ENCODE results near the gene PABPC1L2B.
"Not testable (repeated sequence)": the region's sequence is repeated elsewhere in the genome, so short reads cannot be mapped to it uniquely, and the experiment has no call there.

Gene PABPC1L2B

GRCh38 chrX:73002733-73003132 lies at the start of gene PABPC1L2B:
Gene PABPC1L2B, plus strand, starts transcription at chrX:73002939. Its CDS starts 704 bp downstream, at chrX:73003643.
- not testable (repeated sequence) for DNase-seq

- DNase-seq: not testable (repeated sequence)
Measured at GRCh38 chrX:72959971-72960370, 42.8 kb upstream of the PABPC1L2B start.

GRCh38 chrX:72971859-72972258 lies 30.9 kb upstream of the PABPC1L2B start:
- DNase-seq: not testable (repeated sequence)

GRCh38 chrX:72974885-72975284 lies 27.9 kb upstream of the PABPC1L2B start:
- not testable (repeated sequence) for DNase-seq

- DNase-seq: not testable (repeated sequence)
Measured at GRCh38 chrX:72980894-72981469, 21.8 kb upstream of the PABPC1L2B start.

- DNase-seq: not testable (repeated sequence)
Measured at GRCh38 chrX:73004032-73004431, 1.3 kb downstream of the PABPC1L2B start.

- DNase-seq: no peak
Measured at GRCh38 chrX:73021361-73022092, 18.8 kb downstream of the PABPC1L2B start.

- DNase-seq: not testable (repeated sequence)
Measured at GRCh38 chrX:73022093-73022445, 19.3 kb downstream of the PABPC1L2B start.

GRCh38 chrX:73028876-73029275 lies 26.1 kb downstream of the PABPC1L2B start:
- no peak for DNase-seq

Data from MV-4-11 (cell line).